NCI-H1092 (cell line): ENCODE measurements around the gene SLC43A3.
"Not testable (repeated sequence)": the region's sequence is repeated elsewhere in the genome, so short reads cannot be mapped to it uniquely, and the experiment has no call there.

Experiments used
- DNase-seq: peaks from one replicate; lab custom pipeline; 2025; lab: John Stamatoyannopoulos, UW

The SLC43A3 gene

GRCh38 chr11:57378186-57378585 is 48.7 kb downstream of the SLC43A3 start:
- DNase-seq = no peak

DNA sequence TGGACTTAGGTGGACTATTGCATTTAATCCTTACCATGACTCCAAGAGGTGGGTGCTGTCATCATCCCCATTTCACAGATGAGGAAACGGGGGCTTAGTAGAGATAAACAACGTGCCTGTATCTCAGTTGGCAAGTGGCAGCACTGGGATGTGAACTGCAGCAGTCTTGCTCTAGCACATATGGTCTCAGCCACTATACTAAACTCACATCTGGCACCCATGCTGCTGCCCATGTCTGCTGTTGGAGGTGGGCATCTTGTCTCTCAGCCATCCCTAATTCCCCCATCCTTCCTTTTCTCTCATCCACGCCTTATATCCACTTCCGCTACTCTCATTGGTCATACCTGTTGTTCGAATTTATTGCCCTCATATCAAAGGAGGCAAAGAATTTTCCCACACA is 49.8 kb downstream of the SLC43A3 start:
- no peak for DNase-seq

- DNase-seq = no peak
Observed at GRCh38 chr11:57376095-57377090, 50.5 kb downstream of the SLC43A3 start.

DNA sequence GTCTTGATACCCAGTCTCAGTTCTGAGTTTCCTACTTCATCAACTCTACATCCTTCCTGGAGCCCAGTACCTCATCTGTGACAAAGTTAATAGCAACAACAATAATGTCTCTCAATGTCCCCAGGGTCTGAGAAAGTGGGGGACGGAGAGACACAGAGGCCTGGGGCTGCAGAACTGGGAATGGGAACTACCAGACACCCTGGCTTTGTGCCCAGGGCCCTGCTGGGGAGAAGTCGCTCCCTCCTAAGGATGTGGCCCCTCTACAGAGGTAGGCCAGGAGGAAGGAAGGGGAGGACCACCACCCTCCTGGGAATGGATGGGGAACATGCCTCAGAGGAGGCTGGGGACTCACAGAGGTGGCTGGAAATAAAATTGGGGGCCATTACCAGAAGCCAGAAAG is 51.4 kb downstream of the SLC43A3 start:
- DNase-seq = no peak

DNA sequence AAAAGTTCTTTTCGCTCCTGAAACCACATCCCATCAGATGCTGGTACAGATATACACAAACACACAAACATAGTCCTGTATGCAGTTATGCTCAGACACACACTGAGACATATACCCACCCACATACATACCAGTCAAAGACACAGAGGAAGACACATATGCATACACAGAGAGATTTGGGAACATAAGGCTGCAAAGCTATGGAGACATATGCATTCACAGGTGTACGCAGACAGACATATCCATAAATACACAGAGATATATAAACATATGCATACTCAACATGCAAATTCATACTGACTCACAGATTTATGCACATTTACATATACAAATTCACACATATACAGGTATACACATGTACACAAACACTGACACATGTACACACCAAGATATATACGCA is 52.0 kb downstream of the SLC43A3 start:
- DNase-seq = no peak

GRCh38 chr11:57373146-57373545 is 53.8 kb downstream of the SLC43A3 start:
- DNase-seq = no peak

DNA sequence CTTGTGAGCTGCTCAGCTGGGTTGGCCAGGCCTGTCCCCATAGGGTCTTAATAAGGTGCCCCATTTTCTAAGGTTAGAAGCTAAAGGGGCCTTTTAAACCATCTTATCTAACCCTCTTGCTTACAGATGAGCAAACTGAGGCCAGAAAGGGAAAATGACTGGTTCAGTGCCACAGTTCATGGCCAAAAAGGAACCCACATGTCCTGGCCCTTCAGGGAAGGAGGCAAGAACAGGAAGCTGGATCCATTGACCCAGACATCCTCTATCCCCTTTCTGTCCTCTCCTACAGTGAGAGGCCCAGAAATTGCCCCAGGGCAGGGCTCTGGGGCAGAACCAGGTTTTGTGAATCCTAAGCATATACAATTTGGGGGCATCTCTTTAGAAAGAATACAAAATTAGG is 56.0 kb downstream of the SLC43A3 start:
- DNase-seq = no peak

- DNase-seq = no peak
Observed at GRCh38 chr11:57370251-57370650, 56.7 kb downstream of the SLC43A3 start.

DNA sequence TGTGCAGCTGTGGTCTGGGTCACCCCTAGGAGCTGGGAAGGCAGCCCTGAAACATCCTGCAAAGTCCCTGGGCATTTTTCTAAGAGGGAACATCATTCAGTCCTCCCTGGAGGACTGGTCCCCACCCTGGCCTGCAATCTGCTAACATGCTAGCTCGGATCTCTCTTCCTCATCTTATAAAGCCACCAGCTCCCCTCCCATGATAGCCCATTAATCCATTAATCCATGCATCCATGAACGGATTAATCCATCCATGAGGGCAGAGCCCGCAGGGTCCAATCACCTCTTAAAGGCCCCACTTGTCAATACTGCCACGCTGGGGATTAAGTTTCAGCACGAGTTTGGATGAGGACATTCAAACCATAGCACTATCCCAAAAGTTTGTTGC is 58.1 kb downstream of the SLC43A3 start:
- DNase-seq = no peak

DNA sequence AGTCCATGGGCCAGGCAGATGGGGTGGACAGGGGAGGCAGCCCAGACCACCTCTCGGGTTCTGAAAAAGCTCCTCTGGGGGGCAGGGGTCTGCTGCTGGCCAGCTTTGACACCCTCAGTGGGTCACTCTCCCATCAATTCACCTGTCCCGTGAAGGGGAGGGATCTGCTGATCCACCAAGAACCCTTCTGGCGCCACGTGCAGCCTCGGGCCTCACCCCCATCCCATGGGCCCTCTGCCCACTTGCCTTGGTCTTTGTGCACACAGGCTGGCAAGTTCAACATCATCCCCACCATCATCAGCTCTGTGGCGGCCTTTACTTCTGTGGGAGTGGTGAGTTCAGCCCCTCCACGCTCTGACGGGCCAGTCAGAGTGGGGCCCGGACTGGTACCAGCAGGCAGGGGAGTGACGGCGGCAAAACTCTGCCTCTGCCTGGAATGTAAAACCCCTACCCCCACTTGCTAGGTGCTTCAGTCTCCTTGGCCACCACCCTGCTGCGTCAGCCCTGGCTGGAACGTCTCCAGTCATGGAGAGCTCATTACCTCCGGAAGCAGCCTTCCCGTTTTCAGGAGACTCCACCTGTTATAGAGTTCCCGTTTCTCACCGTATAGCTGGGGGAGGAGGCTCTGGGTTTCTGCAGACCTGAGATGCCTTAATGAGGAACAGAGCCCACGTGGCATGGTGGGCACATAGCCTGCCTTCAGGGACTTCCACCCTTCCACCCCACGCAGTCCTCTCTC is 58.6 kb downstream of the SLC43A3 start:
- peak; percentile 27 for DNase-seq

- DNase-seq = no peak
Observed at GRCh38 chr11:57364851-57365660, 61.9 kb downstream of the SLC43A3 start.

GRCh38 chr11:57363131-57364080 is 63.5 kb downstream of the SLC43A3 start:
- no peak for DNase-seq

DNA sequence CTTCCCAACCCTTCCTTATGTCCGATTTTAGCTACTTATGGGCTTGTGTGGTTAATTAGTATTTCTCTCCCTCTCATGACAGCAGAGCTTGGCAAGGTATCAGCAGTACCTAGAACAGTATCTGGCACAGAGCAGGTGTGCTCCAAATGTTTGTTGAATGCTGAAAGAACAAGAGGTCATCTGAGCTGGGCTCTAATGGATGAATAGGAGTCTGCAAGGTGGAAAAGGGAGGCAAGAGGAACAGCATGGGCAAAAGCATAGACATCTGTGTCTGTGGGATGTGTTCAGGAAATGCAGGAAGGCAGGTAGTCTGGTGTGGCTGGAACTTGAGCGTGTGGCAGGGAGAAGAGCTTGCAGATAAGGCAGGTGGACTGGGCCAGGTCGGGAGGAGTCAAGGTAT is 65.0 kb downstream of the SLC43A3 start:
- DNase-seq = no peak

DNA sequence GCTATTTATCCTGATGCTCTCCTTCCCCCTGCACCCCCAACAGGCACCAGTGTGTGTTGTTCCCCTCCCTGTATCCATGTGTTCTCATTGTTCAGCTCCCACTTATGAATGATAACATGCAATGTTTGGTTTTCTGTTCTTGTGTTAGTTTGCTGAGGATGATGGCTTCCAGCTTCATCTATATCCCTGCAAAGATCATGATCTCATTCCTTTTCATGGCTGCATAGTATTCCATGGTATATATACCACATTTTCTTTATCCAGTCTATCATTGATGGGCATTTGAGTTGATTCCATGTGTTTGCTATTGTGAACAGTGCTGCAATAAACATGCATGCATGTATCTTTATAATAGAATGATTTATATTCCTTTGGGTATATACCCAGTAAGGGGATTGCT is 65.5 kb downstream of the SLC43A3 start:
- not testable (repeated sequence) for DNase-seq

GRCh38 chr11:57360991-57361390 is 65.9 kb downstream of the SLC43A3 start:
- DNase-seq = peak; percentile 20

GRCh38 chr11:57359896-57360690 is 66.8 kb downstream of the SLC43A3 start:
- DNase-seq = no peak

DNA sequence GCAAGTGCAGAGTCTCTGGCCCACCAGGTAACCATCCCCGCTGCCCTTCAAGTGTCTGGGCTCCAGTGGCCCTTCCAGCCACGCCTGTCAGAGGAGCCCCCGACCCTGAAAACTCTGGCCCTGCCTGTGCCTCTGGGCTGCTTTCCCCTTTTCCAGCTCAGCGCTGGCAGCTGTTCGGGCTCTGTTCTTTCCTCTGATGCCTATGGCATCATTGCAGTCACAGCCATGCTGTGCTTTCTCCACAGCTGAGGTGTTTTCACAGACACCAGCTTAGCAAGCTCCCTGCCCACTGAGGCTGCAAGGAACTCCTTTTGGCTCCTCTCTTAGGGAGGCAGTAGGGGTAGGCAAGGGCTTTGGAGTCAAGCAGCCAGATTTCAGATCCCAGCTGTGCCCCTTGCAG is 67.5 kb downstream of the SLC43A3 start:
- no peak for DNase-seq

GRCh38 chr11:57358991-57359390 is 67.9 kb downstream of the SLC43A3 start:
- no peak for DNase-seq

- no peak for DNase-seq
Observed at GRCh38 chr11:57358543-57358961, 68.4 kb downstream of the SLC43A3 start.

DNA sequence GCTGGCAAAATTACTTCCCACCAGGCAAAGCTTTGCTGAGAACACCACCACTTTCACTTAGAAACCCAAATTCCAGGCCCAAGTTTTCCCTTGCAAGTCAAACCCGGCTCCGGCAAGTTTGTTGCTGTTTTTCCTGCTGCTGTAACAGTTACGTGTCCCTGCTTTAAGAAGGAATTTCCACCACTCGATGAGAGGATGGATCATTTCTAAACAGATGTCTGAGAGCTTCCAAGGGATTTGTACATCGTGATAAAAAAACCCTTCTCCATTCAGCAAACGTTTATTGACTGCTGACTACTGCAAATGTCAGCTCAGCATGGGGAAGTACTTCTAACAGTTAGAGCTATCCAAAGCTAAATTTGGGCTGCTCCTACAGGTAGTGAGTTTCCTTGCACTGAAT is 69.1 kb downstream of the SLC43A3 start:
- DNase-seq = no peak
